ES-I3 (cell line): ENCODE data around the gene SLC41A2.
"Not testable (repeated sequence)": the region's sequence is repeated elsewhere in the genome, so short reads cannot be mapped to it uniquely, and the experiment has no call there.

ENCODE experiments used
- H3K36me3 ChIP-seq: 2 replicates; pipeline ENCODE4 v1.6.1; 2013; ENCODE audit warnings: mild to moderate bottlenecking, low read length, control low read depth, moderate library complexity; ENCODE audit not compliant: insufficient read depth
- H3K4me1 ChIP-seq: 2 replicates; pipeline ENCODE4 v1.6.1; 2013; ENCODE audit warnings: mild to moderate bottlenecking, control low read depth, low read length; ENCODE audit not compliant: insufficient read depth
- H3K9ac ChIP-seq: 2 replicates; pipeline ENCODE4 v1.6.1; 2013; ENCODE audit warnings: low read depth, mild to moderate bottlenecking, low read length, moderate library complexity
- H3K9me3 ChIP-seq: 2 replicates; pipeline ENCODE4 v1.6.1; 2013; ENCODE audit warnings: mild to moderate bottlenecking, low read length, moderate library complexity; ENCODE audit not compliant: control insufficient read depth, insufficient read depth

Gene SLC41A2

GRCh38 chr12:104955703-104956102, 2.4 kb downstream of the SLC41A2 start:
- no peak overlapping the region for H3K9ac ChIP-seq
- H3K36me3 ChIP-seq: no peaks in the 10 kb centered on the region
- peaks cover 13% of the 10 kb centered on the region for H3K4me1 ChIP-seq
- H3K9me3 ChIP-seq: no peaks in the 10 kb centered on the region

- Histone ChIP-seq H3K9me3 (no peaks in the 10 kb centered on the region), H3K9ac (no peak overlapping the region), H3K4me1 (no peaks in the 10 kb centered on the region), H3K36me3 (no peaks in the 10 kb centered on the region)
These were observed 4.8 kb downstream of the SLC41A2 start for GRCh38 chr12:104953323-104953722.

GRCh38 chr12:104952816-104953215, 5.3 kb downstream of the SLC41A2 start:
- H3K4me1 ChIP-seq: no peaks in the 10 kb centered on the region
- H3K36me3 ChIP-seq: no peaks in the 10 kb centered on the region
- H3K9me3 ChIP-seq: no peaks in the 10 kb centered on the region
- no peak overlapping the region for H3K9ac ChIP-seq

- H3K9ac ChIP-seq: no peak overlapping the region
- H3K9me3 ChIP-seq: no peaks in the 10 kb centered on the region
- H3K4me1 ChIP-seq: no peaks in the 10 kb centered on the region
- no peaks in the 10 kb centered on the region for H3K36me3 ChIP-seq
These were observed 6.2 kb downstream of the SLC41A2 start for GRCh38 chr12:104951759-104952509.

- not testable (repeated sequence) for H3K4me1 ChIP-seq, H3K9me3 ChIP-seq, H3K36me3 ChIP-seq, H3K9ac ChIP-seq
These were observed 9.4 kb downstream of the SLC41A2 start for GRCh38 chr12:104948716-104949115.

- no peaks in the 10 kb centered on the region for H3K4me1 ChIP-seq
- no peak overlapping the region for H3K9ac ChIP-seq
- peaks cover 3% of the 10 kb centered on the region for H3K9me3 ChIP-seq
- no peaks in the 10 kb centered on the region for H3K36me3 ChIP-seq
These were observed 13.8 kb downstream of the SLC41A2 start for GRCh38 chr12:104944252-104944651.

GRCh38 chr12:104943401-104943800, 14.7 kb downstream of the SLC41A2 start:
- not testable (repeated sequence) for H3K36me3 ChIP-seq, H3K9ac ChIP-seq, H3K9me3 ChIP-seq, H3K4me1 ChIP-seq

- Histone ChIP-seq H3K9me3 (peaks cover 3% of the 10 kb centered on the region), H3K9ac (no peak overlapping the region), H3K36me3 (no peaks in the 10 kb centered on the region), H3K4me1 (no peaks in the 10 kb centered on the region)
These were observed 16.0 kb downstream of the SLC41A2 start for GRCh38 chr12:104942075-104942474.

- peaks cover 3% of the 10 kb centered on the region for H3K9me3 ChIP-seq
- H3K4me1 ChIP-seq: no peaks in the 10 kb centered on the region
- no peak overlapping the region for H3K9ac ChIP-seq
- H3K36me3 ChIP-seq: no peaks in the 10 kb centered on the region
These were observed 16.6 kb downstream of the SLC41A2 start for GRCh38 chr12:104941454-104941853.

- Histone ChIP-seq H3K9ac (no peak overlapping the region), H3K4me1 (no peaks in the 10 kb centered on the region), H3K9me3 (no peaks in the 10 kb centered on the region), H3K36me3 (no peaks in the 10 kb centered on the region)
These were observed 19.0 kb downstream of the SLC41A2 start for GRCh38 chr12:104939089-104939488.

GRCh38 chr12:104938371-104938770, 19.7 kb downstream of the SLC41A2 start:
- H3K9ac ChIP-seq: no peak overlapping the region
- no peaks in the 10 kb centered on the region for H3K9me3 ChIP-seq
- H3K36me3 ChIP-seq: no peaks in the 10 kb centered on the region
- no peaks in the 10 kb centered on the region for H3K4me1 ChIP-seq

- H3K9me3 ChIP-seq: no peaks in the 10 kb centered on the region
- no peaks in the 10 kb centered on the region for H3K36me3 ChIP-seq
- no peak overlapping the region for H3K9ac ChIP-seq
- no peaks in the 10 kb centered on the region for H3K4me1 ChIP-seq
These were observed 22.2 kb downstream of the SLC41A2 start for GRCh38 chr12:104935886-104936285.

- H3K36me3 ChIP-seq: no peaks in the 10 kb centered on the region
- H3K9me3 ChIP-seq: no peaks in the 10 kb centered on the region
- no peaks in the 10 kb centered on the region for H3K4me1 ChIP-seq
- no peak overlapping the region for H3K9ac ChIP-seq
These were observed 24.3 kb downstream of the SLC41A2 start for GRCh38 chr12:104933778-104934177.

- Histone ChIP-seq H3K9ac (no peak overlapping the region), H3K36me3 (no peaks in the 10 kb centered on the region), H3K9me3 (no peaks in the 10 kb centered on the region), H3K4me1 (no peaks in the 10 kb centered on the region)
These were observed 25.0 kb downstream of the SLC41A2 start for GRCh38 chr12:104933128-104933527.

GRCh38 chr12:104930388-104931326, 27.4 kb downstream of the SLC41A2 start:
- Histone ChIP-seq H3K4me1 (no peaks in the 10 kb centered on the region), H3K9me3 (no peaks in the 10 kb centered on the region), H3K36me3 (no peaks in the 10 kb centered on the region), H3K9ac (no peak overlapping the region)
